Kidney epithelial cell (primary cell): Measurements from ENCODE around the gene HAUS7. TPM values are rescaled to one million over a fixed set of nuclear protein-coding genes. Genes with fewer than 3 reads are reported as not detected.

Source experiments
- DNase-seq: peaks from one replicate; pipeline ENCODE4 v3.0.0-alpha.2; 2010; ENCODE audit warnings: low read depth
- H3K27me3 ChIP-seq: 2 replicates; pipeline ENCODE4 v1.6.0; 2011; ENCODE audit warnings: low read length; ENCODE audit not compliant: control insufficient read depth, insufficient read depth
- H3K36me3 ChIP-seq: 2 replicates; pipeline ENCODE4 v1.5.1; 2011; ENCODE audit warnings: low read length; ENCODE audit not compliant: control insufficient read depth, insufficient read depth
- H3K4me3 ChIP-seq: 2 replicates; pipeline ENCODE4 v1.5.1; 2011; ENCODE audit warnings: low read depth, mild to moderate bottlenecking, control low read depth, low read length
- CTCF ChIP-seq: IDR thresholded peaks from 2 replicates; pipeline ENCODE4 v1.5.1; 2011; ENCODE audit warnings: mild to moderate bottlenecking, moderate library complexity, low read length, control low read depth, inconsistent platforms; ENCODE audit not compliant: insufficient read depth, poor library complexity, severe bottlenecking
- total RNA-seq: library from RNA; depleted of rRNA; stranded (reverse); fragments of >200 nt; gene quantifications from 2 replicates; pipeline ENCODE4 v1.2.3, GENCODE V29; 2015

Gene HAUS7
- total RNA-seq, 1 donor from 2014 or later: 25.8 TPM

DNA sequence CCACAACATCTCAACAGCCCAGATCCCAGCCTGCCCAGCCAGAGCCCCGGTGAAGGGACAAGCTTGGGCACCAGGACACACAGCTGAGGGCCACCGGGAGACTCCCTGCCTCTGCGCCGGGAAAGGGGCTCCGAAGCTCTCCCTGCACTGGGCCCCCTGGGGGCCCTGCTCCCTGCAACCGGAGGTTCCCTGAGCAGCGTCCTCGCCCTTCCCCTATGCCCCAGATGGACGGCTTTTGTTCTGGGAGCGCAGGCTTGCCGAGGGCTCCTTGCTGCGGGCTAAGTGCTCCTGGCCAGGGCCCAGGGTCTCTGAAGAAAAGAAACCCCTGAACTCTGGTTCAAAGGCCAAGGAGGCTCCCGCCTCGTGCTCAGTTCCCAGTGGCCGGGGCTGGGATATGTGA lies 60.0 kb downstream of the HAUS7 start:
- no peak for DNase-seq
- Histone ChIP-seq H3K4me3 (no peak overlapping the region), H3K27me3 (peaks cover 7% of the 10 kb centered on the region), H3K36me3 (no peaks in the 10 kb centered on the region)
- TF ChIP-seq CTCF: no peak

- Histone ChIP-seq H3K36me3 (no peaks in the 10 kb centered on the region), H3K4me3 (no peak overlapping the region), H3K27me3 (peaks cover 7% of the 10 kb centered on the region)
- no peak for DNase-seq
- TF ChIP-seq CTCF: no peak
These were observed 60.8 kb downstream of the HAUS7 start for GRCh38 chrX:153409414-153410101.

- H3K4me3 ChIP-seq: no peak overlapping the region
These were observed 61.5 kb downstream of the HAUS7 start for GRCh38 chrX:153408871-153409351.

DNA sequence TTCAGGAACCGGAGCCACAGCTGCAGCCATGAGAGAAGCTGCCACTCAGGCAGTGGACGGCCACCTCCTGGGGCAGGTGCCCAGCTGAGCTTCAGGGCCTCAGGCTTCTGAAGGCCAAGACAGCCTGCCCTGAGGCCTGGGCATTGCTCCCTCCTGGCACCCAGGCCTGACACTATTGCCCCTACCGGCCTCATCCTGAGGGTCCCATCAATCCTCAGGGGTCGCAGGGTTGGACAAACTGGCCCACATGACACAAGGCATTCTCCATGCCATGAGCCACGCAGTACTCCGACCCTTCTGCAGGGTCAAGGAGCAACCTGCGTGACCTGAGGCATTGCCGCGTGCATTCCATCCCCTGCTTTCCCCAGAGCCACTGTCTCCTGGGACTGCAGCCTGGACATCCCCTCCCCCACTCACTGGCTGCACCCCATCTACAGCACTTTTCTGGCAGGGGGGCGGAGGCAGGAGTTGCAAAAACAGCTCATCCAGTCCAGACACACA lies 62.1 kb downstream of the HAUS7 start:
- no peak for DNase-seq
- Histone ChIP-seq H3K4me3 (no peak overlapping the region), H3K36me3 (no peaks in the 10 kb centered on the region), H3K27me3 (peaks cover 7% of the 10 kb centered on the region)
- no peak for TF ChIP-seq CTCF

More at GRCh38 chrX:153408871-153409351, 61.5 kb downstream of the HAUS7 start:
- peaks cover 7% of the 10 kb centered on the region for H3K27me3 ChIP-seq
- no peaks in the 10 kb centered on the region for H3K36me3 ChIP-seq
- no peak for TF ChIP-seq CTCF
- no peak for DNase-seq

- no peak overlapping the region for H3K4me3 ChIP-seq
- no peaks in the 10 kb centered on the region for H3K36me3 ChIP-seq
- H3K27me3 ChIP-seq: peaks cover 7% of the 10 kb centered on the region
- no peak for DNase-seq
- TF ChIP-seq CTCF: no peak
These were observed 62.6 kb downstream of the HAUS7 start for GRCh38 chrX:153407736-153408135.

GRCh38 chrX:153406903-153407302 lies 63.5 kb downstream of the HAUS7 start:
- no peaks in the 10 kb centered on the region for H3K36me3 ChIP-seq
- DNase-seq: no peak
- H3K27me3 ChIP-seq: peaks cover 6% of the 10 kb centered on the region
- H3K4me3 ChIP-seq: no peak overlapping the region
- no peak for TF ChIP-seq CTCF
